GM12801 (cell line): ENCODE measurements around the gene PTPRZ1.

Source experiments
- TF ChIP-seq, protein P1 (sequence below): IDR thresholded peaks from one replicate; pipeline ENCODE4 v1.5.1; 2011; ENCODE audit warnings: control low read depth; ENCODE audit not compliant: insufficient read length; ENCODE audit errors: extremely low read depth

Gene PTPRZ1

DNA sequence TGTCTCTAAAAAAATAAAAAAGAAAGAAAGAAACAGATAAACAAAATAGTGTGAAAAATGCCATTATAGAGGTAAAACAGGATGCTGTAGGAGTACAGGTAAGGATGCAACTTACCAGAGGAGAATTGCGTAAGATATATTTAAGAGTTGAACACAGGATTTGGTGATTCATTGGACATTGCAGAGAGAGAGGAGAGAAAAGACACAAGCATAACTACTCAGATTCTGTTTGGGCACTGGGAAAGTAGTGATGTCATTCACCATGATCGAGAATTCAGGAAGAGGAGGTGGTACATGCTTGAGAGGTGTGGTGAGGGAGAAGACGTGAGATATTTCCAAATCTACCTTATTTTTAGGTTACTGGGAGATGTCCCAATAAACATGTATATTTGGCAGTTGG lies 173.4 kb downstream of the PTPRZ1 start:
- TF ChIP-seq, protein P1, sequence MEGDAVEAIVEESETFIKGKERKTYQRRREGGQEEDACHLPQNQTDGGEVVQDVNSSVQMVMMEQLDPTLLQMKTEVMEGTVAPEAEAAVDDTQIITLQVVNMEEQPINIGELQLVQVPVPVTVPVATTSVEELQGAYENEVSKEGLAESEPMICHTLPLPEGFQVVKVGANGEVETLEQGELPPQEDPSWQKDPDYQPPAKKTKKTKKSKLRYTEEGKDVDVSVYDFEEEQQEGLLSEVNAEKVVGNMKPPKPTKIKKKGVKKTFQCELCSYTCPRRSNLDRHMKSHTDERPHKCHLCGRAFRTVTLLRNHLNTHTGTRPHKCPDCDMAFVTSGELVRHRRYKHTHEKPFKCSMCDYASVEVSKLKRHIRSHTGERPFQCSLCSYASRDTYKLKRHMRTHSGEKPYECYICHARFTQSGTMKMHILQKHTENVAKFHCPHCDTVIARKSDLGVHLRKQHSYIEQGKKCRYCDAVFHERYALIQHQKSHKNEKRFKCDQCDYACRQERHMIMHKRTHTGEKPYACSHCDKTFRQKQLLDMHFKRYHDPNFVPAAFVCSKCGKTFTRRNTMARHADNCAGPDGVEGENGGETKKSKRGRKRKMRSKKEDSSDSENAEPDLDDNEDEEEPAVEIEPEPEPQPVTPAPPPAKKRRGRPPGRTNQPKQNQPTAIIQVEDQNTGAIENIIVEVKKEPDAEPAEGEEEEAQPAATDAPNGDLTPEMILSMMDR: no peak

DNA sequence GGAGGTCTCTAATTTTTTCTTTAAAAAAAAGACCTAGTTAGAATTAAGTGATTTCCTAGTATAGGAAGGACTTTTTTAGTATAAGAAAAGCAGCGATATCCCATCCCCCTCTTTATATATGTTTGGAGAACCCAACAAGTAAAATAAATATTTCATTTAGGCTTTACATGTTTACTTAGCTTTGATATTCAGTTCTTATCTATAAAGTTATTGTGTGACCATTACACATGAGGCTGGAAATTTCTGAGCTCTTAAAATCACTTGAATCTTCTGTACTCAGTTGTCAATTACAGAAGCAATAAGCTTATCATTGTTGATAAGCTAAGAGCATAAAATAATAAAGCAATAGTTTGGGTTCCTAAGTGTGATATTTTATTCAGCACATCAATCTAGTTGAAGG lies 181.4 kb downstream of the PTPRZ1 start:
- TF ChIP-seq, protein P1: no peak

DNA sequence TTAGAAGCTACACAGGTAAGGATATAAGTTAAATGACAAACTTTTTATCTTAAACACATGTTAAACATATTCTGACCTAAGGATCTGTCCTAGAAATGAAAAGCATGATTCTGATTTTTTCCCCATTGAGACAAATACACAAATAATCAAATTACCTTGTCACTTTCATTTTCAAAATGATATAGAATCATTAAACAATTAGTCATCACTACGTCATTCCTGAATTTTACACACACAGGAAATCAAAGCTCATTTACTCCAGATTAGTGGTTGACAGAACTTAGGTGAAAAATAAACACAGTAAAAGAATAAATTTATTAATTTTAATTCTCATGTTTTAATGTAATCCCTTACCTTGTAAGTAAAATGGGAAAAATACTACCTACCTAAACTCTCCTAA lies 182.1 kb downstream of the PTPRZ1 start:
- TF ChIP-seq, protein P1: no peak

DNA sequence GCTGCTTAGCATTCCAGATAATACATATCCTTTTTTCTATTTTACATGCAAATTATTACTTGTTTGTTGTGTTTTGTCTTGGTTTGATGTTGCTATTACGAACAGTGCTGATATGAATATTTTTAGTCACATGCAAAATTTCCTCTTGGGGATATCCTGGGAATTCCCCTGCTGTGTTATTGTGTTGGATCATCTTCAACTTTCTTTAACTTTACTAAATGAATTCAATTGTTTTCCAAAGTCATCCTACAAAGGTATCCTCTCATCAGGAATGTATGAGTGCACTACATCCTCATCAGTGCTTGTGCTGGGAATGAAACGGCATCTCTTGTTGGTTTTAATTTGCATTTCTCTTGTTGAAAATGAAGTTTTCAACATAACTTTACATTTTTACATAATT lies 184.0 kb downstream of the PTPRZ1 start:
- TF ChIP-seq, protein P1: no peak

DNA sequence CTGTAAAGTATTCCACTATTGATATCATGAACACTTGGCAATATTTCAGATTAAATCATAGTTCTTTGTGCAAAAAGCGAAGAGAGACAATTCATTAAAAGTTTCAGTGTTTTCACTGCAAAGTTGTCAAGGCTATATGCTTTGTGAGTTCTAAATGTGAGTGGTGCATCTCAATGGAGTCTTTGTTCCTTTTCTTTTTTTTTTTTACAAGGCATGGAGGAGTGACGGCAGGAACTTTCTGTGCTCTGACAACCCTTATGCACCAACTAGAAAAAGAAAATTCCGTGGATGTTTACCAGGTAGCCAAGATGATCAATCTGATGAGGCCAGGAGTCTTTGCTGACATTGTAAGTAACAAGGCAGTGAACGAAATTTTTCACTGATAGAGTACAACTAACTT lies 186.6 kb downstream of the PTPRZ1 start:
- TF ChIP-seq, protein P1: no peak

DNA sequence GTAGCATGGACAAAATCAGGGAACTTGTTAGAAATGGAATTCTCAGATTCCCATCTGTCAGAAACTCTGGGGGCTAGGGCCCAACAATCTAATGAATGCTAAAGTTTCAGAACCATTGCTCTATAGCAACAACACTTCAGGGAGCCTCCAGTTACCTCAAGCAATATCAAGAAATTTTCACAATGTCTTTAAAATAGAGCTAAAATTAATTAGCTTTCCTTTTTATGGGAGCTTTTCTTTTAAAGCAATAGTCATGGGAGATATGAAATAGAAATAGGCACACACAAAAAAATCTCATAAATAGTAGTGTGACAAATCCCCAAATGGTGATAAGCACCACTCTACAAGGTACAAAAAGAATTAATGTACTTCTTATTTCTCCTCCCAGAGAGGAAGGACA lies 190.2 kb downstream of the PTPRZ1 start:
- TF ChIP-seq, protein P1: no peak

DNA sequence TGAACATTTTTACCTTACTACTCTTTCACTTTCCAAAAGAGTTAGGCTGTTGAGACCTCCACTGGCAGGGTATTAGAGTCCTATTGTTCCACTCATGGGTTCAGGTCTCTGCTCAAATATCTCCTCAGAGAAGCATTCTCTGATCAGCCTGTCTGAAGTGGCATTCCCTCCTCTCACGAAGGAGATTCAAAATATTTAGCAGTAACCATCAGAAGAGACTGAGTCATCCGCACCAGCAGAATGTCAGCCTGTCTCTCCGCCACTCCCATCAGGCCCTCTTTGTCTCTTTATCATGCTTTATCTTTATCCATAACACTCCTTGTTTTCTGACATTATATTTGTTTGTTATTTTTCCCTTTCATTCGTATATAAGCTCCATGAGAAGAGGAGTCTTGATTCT lies 192.0 kb downstream of the PTPRZ1 start:
- TF ChIP-seq, protein P1: no peak

DNA sequence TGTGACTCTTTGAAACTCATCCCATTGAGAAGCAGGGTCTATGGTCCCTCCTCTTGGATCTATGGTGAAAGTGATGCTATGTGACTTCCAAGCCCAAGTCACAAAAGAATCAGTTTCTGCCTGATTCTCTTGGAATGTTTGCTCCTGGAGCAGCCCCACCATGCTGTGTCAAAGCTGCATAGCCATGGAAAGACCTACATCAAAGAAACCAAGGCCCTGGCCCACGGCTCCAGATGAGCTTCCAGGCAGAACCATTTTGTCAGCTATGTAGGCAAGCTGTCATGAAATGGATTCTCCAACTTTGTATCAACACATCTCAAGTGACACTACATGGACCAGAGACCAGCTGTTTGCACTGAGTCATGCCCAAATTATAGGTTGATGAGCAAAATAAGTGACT lies 194.1 kb downstream of the PTPRZ1 start:
- TF ChIP-seq, protein P1: no peak
